Hematopoietic multipotent progenitor cell treated with erythropoietin and hydrocortisone succinate and interleukin-3 and kit ligand, for 6 days (in vitro differentiated cells): ENCODE data around the gene ARPC1A.
"Not testable (repeated sequence)": the region's sequence is repeated elsewhere in the genome, so short reads cannot be mapped to it uniquely, and the experiment has no call there.

ENCODE experiments used
- DNase-seq: peaks from one replicate; pipeline ENCODE4 v3.0.0-alpha.2; 2015

Gene ARPC1A

DNA sequence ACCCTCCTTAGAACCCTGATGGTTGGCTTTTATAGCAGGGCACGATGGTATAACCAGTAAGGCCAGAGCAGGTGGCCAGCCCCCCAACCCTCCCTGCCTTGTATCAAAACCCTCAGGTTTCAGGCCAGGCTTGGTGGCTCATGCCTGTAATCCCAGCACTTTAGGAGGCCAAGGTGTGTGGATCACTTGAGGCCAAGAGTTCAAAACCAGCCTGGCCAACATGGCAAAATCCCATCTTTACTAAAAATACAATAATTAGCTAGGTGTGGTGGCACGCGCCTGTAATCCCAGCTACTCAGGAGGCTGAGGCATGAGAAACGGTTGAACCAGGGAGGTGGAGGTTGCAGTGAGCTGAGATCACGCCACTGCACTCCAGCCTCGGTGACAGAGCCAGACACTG, 3.0 kb upstream of the ARPC1A start:
- not testable (repeated sequence) for DNase-seq

DNA sequence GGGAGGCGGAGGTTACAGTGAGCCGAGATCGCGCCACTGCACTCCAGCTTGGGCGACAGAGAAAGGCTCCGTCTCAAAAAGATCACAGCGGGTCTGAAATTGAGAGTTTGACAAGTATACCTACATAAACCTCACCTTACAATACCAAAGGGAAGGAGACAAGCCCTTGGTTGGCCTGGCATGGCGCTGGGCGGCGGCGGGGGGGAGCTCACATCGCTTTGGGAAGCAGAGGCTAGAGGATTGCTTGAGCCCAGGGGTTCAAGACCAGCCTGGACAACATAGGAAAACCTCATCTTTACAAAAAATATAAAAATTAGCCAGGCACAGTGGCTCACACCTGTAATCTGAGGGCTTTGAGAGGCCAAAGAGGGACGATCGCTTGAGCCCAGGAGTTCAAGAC, 1.1 kb upstream of the ARPC1A start:
- no peak for DNase-seq

DNA sequence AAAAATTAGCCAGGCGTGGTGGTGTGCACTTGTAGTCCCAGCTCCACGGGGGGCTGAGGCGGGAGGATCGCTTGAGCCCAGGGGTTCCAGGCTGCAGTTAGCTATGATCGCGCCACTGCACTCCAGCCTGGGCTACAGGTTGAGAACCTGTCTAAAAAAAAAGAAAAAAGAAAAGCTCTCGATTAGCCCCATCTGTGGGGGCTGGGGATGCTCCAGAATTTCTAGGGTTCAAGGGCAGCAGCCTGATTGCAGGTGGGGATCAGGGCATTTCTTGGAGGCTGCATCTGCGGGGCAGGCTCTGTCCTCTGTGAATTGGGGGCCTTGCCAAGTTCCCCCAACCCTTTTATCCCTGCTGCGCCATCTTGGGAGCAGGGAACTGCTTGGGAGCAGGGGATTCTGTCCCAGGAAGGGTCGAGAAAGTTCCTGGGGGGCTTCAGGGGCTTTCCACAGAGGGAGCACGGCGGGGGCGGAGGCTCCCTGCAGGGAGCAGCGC, 651 bp upstream of the ARPC1A start:
- no peak for DNase-seq

DNA sequence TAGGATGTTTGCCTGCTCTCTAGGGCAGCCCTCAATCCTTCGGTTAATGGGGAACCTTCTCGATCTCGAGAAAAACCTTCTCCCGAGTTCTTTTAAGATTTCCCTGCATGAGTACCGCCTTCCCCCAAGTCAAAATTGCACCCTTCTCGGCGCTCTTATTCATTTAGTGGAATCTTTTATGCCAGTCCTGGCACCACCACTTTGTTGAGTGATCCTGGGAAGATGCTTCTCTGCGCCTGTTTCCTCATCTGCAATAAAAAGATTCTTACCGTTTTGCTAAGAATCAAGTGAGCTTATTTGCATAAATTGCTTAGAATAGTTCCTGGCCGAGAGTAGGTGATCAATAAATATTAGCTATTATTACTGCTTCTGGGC, 697 bp downstream of the ARPC1A start:
- no peak for DNase-seq

DNA sequence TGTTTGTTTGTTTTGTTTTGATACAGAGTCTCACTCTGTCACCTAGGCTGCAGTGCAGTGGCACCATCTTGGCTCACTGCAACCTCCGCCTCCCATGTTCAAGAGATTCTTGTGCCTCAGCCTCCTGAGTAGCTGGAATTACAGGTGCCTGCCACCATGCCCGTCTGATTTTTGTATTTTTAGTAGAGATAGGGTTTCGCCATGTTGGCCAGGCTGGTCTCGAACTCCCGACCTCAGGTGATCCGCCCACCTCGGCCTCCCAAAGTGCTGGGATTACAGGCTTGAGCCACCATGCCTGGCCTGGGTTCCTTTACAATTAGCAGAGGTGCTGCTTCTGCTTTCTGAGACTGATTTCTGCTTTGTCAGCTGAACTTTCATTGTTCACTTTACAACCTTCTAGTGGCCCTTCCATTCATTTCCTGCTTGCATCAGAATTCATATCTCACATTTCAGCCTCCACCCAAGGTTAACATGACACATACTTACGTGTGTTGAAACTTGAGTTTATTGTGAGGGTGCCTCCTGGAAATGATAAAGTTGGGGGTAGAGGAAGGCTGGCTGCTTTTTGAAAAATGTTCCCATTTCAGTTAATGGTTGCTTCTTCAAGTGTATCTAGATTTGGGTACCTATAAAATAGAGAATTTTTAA, 4.7 kb downstream of the ARPC1A start:
- DNase-seq: peak; percentile 79

DNA sequence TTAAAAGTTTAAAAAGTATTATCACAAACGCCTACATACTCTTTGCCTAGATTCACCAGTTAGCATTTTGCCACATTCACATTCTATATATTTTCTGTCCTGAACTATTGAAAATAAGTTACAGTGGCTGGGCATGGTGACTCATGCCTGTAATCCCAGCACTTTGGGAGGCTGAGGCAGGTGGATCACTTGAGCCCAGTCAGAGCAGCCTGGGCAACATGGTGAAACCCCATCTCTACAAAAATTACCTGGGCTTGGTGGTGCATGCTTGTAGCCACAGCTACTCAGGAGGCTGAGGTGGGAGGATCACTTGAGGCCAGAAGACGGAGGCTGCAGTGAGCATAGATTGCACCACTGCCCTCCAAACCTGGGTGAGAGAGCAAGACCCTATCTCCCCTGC, 5.3 kb downstream of the ARPC1A start:
- DNase-seq: no peak

DNA sequence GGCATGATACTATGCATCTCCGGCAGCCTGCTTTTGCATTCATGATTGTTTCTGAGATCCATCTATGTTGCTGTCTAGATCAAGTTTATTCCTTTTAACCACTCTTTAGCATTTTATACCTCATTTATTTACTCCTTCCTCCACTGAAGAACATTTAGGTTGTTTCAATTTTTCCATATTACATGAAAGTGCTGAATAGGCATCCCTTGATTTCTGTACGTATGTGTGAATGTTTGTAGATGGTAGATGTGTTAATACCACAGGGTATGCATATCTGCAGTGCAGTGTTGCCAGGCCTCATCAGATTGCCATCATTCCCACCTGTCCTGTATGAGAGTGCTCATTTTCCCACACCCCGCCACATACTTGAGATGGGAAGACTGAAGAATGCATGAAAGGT, 13.9 kb downstream of the ARPC1A start:
- DNase-seq: no peak

DNA sequence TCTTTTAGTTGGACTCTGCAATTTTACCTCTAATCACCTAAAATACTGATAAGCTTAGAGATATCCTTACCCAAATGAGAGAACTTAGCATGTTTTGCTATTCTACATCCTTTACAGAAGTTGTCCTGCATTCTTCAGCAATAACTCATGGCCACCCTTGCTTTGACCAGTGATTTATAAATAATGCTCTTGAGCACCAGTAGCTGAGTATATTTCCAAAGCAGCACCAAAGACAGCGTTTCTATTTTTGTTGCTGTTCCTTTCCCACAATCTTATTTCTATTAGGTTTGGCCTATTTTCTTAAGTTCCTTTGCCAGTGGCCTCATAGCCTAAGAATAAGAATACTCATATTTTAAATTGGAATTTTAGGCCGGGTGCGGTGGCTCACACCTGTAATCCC, 15.0 kb downstream of the ARPC1A start:
- no peak for DNase-seq

DNA sequence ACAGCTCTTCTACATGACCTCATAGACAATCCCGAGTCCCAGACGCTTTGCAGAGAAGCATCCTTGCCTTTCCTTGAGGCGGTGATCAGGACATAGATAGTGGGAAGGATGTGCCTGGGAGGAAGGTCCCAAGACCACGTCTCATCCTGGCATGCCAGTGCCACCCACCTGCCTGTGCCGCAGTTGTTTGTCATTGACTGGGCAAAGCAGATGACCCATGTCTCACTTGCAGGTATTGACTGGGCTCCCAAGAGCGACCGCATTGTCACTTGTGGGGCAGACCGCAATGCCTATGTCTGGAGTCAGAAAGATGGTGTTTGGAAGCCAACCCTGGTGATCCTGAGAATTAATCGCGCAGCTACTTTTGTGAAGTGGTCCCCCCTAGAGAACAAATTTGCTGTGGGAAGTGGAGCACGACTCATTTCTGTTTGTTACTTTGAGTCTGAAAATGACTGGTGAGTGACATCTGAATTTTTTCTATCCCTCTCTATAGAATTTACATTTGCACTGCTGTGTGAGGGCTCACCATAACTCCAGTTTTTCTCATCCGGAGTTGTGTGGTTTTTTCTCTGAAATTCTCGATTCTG, 18.5 kb downstream of the ARPC1A start:
- DNase-seq: no peak

DNA sequence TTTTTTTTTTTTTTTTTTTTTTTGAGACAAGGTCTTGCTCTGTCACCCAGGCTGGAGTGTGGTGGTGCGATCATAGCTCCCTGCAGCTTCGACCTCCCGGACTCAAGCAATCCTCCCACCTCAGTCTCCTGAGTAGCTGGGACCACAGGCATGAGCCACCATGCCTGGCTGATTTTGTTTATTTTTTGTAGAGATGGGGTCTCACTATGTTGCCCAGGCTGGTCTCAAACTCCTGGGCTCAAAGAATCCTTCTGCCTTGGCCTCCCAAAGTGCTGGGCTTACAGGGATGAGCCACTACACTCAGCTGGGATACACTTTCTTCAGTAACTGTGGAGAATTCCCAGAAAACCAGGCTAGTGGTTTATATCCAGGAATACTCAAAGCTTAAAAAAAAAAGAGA, 24.9 kb downstream of the ARPC1A start:
- not testable (repeated sequence) for DNase-seq

DNA sequence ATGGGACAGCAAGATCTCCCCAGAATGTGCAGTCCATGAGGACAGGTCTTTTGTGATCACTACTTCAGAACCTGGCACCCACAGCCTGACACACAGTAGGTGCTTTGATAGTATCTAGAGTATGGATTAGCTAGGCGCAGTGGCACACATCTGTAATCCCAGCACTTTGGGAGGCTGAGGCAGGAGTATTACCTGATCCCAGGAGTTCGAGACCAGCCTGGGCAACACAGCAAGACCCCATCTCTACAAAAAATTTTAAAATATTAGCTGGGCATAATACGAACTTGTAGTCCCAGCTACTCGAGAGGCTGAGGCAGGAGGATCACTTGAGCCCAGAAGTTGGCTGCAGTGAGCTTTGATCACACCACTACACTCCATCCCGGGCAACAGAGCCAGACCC, 26.5 kb downstream of the ARPC1A start:
- no peak for DNase-seq

DNA sequence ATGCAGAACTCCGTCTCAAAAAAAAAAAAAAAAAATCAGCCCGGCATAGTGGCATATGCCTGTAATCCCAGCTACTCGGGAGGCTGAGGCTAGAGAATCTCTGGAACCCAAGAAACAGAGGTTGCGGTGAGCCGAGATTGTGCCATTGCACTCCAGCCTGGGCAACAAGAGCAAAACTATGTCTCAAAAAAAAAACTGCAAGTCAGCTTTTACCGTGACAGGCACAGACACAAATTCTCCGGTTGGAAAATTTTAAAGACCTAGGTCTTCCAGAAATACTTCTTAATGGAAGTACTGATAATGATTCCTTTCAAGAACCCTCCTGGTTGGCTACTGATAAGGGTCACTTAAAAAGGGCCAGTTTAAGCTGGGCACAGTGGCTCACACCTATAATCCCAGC, 29.4 kb downstream of the ARPC1A start:
- no peak for DNase-seq

DNA sequence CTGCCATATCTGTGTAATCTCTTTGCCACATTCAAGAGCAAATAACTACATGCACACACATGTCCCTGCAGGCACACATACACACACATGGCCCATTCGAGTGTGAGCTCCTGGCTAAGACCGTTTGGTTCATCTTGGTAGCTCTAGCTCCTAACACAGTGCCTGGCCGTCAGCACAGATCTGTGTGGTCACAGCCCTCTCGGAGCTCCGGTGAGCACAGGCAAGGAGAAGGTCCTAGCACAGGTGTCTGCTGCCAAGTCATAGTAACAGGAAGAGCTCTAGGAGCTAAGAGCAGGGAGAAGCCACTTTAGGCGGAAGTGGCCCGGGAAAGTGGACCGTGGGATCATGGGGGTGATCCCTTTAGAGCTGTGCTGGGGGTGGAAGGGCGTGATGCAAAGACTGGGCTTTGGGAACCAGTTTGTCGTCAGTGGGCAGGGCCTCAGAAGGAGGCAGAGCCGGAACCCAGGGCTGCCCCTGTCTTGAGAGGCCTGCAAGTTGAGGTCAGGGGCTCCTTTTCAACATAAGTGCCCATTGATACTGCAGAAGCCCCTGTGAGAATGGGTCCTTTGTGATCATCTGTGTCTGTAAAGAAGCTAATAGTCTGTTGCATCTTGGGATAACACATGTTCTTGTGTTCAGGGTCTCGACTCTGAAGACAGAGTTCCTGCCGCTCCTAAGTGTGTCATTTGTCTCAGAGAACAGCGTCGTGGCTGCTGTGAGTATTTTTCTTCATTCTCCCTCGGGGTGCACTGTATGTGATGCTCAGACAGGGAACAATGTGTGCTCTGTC, 32.2 kb downstream of the ARPC1A start:
- DNase-seq: no peak

DNA sequence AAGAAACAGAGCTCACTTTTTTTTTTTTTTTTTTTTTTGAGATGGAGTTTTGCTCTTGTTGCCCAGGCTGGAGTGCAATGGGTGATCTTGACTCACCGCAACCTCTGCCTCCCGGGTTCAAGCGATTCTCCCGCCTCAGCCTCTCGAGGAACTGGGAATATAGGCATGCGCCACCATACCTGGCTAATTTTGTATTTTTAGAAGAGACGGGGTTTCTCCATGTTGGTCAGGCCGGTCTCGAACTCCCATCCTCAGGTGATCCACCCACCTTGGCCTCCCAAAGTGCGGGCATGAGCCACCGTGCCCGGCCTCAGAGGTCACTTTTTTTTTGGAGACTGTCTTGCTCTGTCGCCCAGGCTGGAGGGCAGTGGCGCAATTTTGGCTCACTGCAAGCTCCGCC, 32.8 kb downstream of the ARPC1A start:
- not testable (repeated sequence) for DNase-seq

DNA sequence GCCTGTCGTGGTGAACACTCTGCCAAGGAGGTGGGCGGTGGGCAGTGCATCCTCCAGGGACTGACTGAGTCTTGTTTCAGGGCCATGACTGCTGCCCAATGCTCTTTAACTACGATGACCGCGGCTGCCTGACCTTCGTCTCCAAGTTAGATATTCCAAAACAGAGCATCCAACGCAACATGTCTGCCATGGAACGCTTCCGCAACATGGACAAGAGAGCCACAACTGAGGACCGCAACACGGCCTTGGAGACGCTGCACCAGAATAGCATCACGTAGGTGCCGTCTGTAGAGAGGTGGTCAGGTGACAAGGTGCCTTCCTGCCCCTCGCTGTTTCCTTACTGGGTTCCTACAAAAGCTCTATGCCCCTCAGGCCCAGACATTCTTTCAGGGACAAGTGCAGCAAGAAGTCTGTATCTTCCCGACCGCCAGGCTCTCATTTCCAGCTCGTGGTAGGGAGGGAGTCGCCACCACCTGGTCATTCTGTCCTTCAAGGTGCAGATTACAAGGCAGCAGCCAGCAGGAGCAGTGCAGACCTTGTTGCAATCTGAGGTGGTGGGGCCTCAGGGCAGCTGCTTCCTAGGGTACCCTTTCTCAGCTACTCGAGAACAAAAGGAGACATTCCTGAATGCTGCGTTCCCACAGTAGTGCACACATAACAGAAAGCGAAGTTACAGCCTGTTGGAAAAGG, 33.9 kb downstream of the ARPC1A start:
- DNase-seq: no peak

DNA sequence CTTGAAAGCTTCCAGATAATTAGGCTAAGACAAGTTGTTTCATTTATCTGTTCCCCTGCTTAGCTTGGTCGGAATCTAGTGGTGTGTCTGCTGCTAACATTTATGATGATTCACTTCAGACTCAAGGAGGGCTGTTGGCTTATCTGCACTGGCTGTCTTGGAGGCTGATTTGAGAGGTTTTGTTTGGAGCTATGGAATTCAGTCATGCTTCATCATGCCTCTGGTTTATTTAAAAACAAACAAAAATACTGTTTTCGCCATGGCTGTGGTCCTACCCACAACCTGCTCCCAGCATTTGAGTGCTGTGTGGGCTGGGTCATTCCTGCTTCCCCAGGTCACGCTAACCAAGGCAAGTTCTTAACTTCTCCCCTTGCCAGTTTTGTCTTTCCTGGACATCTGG, 37.1 kb downstream of the ARPC1A start:
- no peak for DNase-seq

DNA sequence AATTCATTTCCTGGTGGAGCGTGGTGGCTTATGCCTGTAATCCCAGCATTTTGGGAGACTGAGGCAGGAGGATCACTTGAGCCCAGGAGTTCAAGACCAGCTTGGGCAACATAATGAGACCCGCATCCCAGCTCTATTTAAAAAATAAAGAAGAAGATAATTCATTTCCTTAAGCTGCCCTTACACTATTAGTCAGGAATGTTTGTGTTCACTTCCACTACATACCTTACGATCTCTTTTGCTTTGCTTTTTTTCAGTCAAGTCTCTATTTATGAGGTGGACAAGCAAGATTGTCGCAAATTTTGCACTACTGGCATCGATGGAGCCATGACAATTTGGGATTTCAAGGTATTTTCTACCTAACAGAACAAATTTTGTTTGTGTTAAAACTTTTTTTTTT, 37.6 kb downstream of the ARPC1A start:
- DNase-seq: no peak

DNA sequence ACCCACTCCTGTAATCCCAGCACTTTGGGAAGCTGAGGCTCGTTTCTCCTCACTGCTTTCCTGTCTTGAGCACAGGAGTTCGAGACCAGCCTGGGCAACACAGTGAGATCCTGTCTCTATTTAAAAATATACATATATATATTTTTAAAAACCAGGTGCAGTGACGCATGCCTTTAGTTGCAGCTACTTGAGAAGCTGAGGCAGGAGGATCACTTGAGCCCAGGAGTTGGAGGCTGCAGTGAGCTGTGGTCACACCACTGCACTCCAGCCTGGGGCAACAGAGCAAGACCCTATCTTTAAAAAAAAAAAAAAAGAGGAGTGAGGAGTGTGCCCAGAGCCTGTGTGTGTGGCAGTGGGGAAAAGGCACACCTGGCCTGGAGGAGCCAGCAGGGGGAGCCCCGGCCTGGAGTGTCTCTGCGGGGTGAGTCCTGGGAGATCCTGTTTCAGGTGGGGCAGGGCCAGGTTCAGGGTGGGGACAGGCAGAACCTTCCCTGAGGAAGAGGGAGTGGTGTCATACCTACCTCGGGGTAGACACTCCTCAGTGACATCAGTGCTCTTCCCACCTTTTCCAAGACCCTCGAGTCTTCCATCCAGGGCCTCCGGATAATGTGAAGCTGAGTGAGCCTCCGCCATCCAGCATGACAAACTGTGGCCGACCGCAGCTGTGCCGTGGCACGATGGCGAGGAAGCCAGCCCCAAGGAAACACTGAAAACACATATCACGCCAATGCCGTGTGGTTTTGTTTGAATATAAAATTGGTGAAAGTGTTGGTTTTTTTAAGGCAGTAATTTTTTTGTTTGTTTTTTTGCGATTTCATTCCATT, 39.8 kb downstream of the ARPC1A start:
- DNase-seq: peak; percentile 55

DNA sequence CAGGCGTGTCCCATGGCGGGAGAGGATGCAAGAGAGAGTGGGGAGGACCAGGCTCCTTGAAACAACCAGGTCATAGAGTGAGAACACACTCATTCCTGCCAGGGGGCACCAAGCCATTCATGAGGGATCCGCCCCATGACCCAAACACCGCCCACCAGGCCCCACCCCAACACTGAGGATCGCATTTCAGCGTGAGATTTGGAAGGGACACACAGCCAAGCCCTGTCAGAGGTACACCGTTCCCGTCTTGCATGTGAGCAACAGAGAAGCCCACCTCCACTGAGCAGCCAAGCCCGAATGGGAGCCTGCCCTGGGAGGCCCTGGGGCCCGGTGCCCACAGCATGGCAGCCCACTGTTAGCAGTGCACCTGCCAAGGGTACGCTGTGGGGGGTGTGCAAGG, 40.9 kb downstream of the ARPC1A start:
- no peak for DNase-seq

DNA sequence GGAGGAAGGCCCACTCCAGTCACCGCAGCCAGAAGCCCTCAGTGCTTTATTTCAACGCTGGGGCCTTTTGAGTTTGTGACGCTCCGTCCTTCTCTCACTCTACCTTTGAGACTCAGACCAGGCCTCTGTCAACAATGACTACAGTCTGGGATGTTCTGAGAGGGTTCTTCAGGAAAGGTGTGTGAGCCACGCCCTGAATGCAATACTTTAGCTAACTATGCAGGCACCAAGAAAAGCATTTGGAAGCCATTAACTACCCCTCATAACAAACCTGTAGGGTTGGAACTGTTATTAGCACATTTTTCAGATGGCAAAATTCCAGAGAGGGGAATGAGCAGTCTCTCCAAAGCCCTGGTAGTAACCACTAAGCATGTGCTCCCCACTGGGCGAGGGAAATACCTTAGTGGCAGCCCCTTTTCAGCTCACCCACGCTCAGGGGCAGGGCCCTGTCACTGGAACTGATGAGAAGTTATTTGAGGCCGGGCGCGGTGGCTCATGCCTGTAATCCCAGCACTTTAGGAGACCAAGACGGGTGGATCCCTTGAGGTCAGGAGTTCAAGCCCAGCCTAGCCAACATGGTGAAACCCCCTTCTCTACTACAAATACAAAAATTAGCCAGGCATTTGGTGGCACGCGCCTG, 43.2 kb downstream of the ARPC1A start:
- DNase-seq: no peak

DNA sequence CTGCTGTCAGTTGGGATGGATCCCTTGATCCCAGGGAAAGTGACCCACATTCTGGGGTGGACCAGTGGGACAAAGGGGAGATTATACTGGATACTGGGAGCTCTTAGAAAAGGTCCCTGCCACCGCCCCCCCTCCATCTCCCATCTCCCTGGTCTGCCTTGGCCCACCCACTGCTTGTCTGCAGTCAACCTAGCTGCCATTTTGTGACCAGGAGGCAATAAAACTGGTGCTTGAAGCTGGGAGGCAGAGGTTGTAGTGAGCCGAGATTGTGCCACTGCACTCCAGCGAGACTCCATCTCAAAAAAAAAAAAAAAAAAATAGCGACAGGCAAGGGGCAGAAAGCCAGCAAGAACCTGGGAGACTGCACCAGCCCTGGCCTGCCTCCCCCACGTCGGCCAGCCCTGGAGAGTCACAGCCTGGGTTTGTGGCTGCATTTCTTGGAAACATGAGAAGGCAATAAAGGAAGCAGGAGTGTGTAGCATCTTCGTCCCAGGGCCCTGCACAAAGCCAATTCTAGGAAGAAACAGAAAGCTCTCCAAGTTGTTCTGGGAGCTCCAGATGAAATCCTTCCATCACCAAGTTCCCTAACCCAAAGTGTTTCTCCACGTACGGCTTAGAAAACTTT, 44.2 kb downstream of the ARPC1A start:
- peak; percentile 58 for DNase-seq
